GM21737 (cell line): ENCODE measurements around the gene CAPG.
"Not testable (repeated sequence)": the region's sequence is repeated elsewhere in the genome, so short reads cannot be mapped to it uniquely, and the experiment has no call there.

Experiments
- ATAC-seq: cut with Tn5 transposase; IDR thresholded peaks from one replicate; pipeline ENCODE4 v1.9.1; 2021; ENCODE audit warnings: mild to moderate bottlenecking, moderate library complexity; ENCODE audit not compliant: unreplicated experiment

CAPG gene

DNA sequence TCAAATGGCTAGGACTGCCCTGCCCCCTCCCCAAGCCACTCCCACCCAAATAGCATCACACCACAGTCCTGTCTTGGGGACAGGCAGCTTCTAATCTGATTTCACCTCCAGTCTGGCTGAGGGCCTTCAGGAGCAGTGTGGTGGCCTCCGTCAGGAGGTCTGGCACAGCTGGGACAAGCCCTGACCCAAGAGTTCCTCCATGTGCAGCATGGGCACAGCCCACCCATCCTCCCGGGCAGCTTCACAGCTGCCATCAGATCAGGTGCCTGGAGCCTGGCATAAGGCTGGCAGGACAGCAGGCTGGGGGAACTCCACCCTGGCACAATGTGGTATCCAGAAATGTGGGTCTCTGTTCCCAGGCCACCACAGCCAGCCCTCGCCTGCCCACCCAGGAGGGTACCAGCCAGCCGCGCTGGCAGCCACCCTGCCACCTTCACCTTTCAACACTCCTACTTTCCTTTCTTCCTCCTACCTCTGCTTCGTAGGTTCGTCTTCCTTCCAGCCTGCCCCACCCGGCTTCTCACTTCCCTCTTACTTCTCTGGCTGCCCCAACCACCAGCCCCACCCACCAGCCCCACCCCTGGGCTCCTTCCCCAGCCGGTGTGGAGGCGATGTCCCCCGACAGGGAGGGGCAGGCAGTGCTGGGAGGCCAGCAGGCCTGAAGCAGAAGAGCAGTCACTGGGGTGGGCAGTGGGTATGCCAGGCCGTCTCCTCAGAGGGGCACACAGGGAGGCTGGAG, at the start of gene CAPG:
TSS of gene CAPG (minus strand) at position 522 of the 739 bp plus-strand sequence. CDS start 8,221 bp downstream, outside the sequence.
- ATAC-seq, result peak; percentile 53

DNA sequence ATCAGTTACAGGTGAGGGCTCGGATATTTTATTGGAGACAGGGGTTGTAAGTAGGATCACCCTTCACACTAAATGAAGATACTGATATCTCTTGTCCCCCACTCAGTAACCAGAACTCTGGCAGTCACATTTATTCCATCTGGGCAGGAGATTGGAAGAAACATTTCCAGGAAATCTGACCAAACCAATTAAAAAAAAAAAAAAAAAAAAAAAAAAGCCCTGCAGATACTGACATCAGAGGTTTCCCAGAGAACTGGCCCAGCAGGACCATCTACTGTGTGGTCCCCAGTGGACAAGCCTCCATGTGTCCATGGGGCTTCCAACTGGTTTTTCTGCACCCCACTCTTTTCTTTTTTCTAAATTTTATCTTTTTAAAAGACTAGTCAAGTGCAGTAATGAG, 49.6 kb upstream of the CAPG start:
- ATAC-seq, result no peak

DNA sequence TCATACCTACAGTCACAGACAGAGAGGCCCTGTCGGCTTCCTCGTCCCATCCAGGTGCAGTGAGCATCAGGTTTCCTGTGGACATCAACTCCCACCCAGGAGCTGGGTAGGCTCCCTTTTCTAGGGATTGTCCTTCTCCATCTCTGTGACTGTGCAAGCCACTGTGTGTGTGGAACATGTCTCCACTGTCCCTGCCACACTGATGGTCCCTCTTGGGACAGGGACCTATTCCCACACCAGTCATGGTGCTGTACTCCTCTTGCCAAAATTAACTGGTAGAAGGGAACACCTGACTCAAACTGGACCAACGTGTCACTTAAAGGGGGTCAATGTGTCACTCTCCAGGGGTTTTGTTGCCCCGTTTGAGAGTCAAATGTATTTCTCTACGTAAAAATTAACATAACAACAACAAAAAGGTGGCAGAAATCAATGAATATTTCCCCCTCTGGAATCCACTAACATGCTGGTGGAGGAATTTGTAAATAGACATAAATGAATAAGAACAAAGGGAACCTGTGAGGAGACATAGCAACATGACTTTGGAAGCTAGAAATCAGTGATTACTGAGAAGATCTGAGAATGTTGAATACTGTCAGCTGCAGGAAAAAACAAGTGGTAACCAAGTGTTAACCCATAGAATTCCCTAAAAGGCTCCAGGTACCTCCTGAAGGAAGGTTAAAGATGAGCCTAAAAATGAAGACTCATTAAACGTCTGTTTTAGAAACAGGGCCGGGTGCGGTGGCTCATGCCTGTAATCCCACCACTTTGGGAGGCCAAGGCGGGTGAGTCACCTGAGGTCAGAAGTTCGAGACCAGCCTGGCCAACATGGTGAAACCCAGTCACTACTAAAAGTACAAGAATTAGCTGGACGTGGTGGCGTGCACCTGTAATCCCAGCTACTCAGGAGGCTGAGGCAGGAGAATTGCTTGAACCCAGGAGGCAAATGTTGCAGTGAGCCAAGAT, 48.7 kb upstream of the CAPG start:
- no peak for ATAC-seq

DNA sequence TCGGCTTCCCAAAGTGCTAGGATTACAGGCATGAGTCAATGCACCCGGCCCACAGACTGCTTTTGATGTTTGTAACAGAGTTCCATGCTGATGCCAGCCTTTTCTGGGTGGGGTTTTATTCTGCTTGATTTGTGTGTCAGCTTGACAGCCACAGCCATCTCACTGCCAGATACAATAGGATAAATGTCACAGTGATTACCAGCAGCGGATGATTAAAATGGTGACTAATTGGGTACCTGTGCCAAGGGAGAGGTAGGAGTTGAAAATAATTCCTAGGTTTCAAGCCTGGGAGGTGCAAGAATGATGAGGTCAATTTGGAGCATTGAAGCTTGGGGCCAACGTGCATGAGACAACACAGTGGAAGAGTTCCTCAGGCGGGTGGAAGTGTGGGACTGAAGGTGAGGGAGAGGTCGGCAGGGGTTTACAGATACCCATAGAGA, 47.7 kb upstream of the CAPG start:
- ATAC-seq, result no peak

DNA sequence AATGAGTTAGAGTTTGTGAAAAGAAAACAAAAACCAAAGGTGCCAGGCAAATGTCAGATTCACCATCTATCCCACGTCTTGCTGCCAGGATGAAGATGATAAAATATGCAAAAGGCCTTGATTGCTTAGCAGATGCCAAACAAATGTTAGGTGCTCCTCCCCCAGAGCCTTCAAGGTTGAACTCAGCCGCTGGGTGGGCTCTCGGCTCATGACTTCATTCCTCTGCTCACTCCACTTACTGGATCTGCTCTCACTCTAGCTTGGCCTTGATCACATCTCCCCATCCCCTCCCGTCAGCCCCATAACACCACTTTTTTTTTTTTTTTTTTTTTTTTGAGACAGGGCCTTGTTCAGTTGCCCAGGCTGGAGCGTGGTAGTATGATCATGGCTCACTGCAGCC, 46.9 kb upstream of the CAPG start:
- ATAC-seq, result no peak

DNA sequence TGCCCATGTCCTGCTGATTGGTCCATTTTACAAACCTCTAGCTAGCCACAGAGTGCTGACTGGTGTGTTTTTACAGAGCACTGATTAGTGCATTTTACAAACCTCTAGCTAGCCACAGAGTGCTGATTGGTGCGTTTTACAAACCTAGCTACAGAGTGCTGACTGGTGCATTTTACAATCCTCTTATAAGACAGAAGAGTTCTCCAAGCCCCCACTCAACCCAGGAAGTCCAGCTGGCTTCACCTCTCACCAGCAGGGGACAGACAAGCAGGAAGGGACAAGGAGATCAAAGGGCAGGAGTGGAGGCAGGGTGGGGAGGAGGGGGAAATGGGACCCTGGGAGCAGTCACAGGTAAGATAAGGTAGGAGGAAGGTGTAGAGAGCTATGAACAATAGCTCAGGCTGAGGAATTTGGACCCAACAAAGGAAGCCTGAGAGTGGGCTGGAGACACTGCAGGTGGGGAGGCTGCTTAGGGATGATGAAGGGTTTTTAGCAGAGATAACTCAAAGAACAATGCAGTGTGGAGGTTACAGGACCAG, 45.5 kb upstream of the CAPG start:
- no peak for ATAC-seq

DNA sequence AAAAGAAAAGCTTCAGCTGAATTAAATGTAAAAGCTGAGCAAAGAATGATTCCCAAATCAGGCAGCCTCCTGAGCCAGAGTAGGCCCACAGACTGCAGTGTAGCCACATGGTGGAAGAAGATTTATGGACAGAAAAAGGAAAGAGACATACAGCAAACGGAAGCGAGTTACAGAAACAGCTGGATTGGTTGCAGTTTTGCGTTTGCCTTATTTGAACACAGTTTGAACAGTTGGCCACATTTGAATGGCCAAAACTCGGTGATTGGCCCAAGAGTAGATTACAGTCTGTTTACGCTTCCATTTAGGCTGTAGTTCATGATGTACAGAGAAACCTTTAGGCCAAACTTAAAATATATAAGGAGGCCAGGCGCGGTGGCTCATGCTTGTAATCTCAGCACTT, 43.4 kb upstream of the CAPG start:
- no peak for ATAC-seq

GRCh38 chr2:85452237-85452636, 42.1 kb upstream of the CAPG start:
- ATAC-seq, result no peak

GRCh38 chr2:85449214-85449588, 39.0 kb upstream of the CAPG start:
- no peak for ATAC-seq

DNA sequence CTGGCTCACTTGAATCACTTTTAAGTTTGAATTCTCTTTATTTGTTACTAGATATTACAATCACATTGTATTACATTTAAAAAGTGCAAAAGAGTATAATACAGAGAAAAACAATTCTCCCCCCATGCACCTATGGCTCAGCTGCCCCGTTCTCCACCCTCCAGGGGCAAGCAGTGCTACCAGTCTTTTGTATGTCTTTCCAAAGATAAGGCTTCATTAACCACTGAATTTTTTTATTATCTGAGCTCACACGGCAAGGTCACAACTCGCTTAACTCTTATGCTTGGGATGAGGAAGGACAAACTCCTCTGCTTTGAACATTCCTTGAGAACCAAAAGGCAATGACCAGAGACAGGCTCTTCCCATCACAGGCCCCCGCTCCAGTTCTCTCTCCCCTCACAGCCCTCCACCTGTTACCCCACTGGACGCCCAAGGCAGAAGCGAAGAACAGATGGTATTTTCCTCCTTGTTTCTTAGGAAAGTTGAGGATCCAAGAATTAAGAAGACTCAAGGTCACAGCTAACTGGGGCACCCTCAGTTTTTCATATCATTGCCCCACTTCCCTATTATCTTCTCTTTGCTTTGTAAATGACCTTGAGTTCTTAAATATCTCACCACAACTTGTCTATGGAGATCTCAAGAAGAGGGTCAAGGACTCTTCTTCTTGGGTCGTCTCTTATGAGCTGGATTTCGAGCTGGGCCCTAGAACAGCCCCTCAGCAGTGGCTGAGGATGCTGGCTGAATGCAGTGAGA, 38.5 kb upstream of the CAPG start:
- ATAC-seq, result no peak

DNA sequence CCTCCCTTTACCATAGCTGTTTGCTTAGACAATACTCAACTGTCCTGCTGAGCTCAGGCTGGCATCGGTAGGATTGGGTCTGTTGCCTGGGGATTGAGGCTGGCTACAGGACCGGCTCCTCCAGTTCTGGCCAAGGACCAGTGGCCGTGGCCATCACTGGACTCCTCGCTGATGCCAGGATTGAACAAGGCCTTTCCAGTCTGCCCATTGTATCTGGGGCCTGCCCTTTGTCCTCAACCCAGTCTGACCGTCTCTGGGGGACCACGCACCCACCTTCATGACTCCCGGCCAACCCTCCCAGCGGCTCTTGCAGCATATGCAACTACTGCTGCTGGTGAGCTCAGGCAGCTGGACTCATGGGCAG, 37.0 kb upstream of the CAPG start:
- no peak for ATAC-seq

GRCh38 chr2:85446296-85447221, 36.4 kb upstream of the CAPG start:
- no peak for ATAC-seq

- ATAC-seq, result no peak
Measured at GRCh38 chr2:85445316-85446295, 35.4 kb upstream of the CAPG start.

- ATAC-seq, result no peak
Measured at GRCh38 chr2:85444629-85445172, 34.5 kb upstream of the CAPG start.

DNA sequence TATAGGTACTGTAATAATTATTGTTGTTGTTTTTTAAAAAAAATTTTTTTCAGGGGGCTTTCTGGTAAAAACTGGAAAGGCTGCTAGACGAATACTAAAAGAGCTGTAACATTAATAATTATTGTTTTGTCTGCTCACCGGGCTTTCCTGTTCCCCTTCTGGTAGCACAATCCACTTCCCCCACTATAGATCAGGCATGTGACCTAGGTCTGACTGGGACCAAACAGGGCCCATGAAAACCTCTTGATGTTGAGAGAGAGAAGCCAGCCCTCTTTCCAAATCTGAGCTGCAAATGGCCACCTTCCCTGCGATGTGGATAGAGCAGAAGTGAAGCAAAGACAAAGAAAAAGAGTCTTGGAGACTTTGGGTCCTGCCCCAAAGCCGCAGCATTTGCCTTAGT, 31.7 kb upstream of the CAPG start:
- ATAC-seq, result no peak

DNA sequence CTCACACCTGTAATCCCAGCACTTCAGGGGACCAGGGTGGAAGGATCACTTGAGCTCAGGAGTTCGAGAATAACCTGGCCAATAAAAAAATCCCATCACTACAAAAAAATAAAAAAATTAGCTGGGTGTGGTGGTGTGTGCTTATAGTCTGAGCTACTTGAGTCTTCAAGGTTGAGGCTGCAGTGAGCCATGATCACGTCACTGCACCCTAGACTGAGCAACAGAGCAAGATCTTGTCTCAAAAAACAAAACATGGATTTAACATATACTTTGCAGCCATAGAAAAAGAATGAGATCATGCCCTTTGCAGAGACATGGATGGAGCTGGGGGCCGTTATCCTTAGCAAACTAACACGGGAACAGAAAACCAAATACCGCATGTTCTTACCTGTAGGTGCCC, 30.6 kb upstream of the CAPG start:
- no peak for ATAC-seq

DNA sequence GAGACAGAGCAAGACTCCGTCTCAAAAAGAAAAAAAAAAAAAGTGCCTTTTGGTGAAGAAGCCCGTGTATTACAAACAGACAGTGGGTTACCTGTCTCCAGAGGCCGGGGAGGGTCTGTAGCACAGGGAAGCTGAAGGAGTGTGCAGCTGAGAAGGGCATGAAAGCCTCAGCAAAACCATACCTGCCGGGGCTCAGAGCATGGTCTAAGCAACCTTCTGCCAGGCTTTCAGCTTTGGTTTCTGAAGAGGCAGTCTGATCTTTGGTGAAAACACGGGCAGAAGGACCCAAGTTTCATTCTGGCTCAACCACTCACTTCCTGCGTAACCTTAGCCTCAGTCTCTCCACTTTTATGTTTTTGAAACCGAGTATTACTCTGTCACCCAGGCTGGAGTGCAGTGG, 29.8 kb upstream of the CAPG start:
- ATAC-seq, result no peak

DNA sequence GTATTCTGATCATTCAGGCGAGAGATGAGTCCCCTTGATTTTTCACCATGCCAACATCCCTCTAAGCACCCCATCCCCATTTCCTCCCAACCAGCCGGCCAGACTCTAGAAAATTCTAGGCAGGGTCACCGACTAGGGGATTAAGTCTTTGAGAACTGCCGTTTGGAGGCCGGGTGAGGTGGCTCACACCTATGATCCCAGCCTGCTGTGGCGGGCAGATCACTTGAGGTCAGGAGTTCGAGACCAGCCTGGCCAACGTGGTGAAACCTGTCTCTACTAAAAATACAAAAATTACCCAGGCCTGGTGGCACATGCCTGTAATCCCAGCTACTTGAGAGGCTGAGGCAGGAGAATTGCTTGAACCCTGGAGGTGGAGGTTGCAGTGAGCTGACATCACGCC, 29.4 kb upstream of the CAPG start:
- not testable (repeated sequence) for ATAC-seq
